Subcutaneous abdominal adipose tissue (tissue), 5 donors: ENCODE data around the gene RANBP2.
"Not testable (repeated sequence)": the region's sequence is repeated elsewhere in the genome, so short reads cannot be mapped to it uniquely, and the experiment has no call there.

Experiments
- H3K27ac ChIP-seq: one replicate; pipeline ENCODE4 v1.7.0; 2013; ENCODE audit warnings: low read depth, mild to moderate bottlenecking, inconsistent platforms, low read length, moderate library complexity
- H3K27me3 ChIP-seq, 5 donors: one replicate each; pipeline ENCODE4 v1.7.0; 2013; ENCODE audit warnings: low read length in 5 of 5, inconsistent platforms in 1 of 5; ENCODE audit not compliant: control insufficient read depth in 5 of 5, insufficient read depth in 4 of 5
- H3K36me3 ChIP-seq, 5 donors: one replicate each; pipeline ENCODE4 v1.7.0; 2013; ENCODE audit warnings: low read length in 5 of 5; ENCODE audit not compliant: control insufficient read depth in 5 of 5, insufficient read depth in 5 of 5
- H3K4me1 ChIP-seq, 5 donors: one replicate each; pipeline ENCODE4 v1.7.0; 2013; ENCODE audit warnings: low read length in 5 of 5, mild to moderate bottlenecking in 3 of 5, moderate library complexity in 1 of 5; ENCODE audit not compliant: control insufficient read depth in 5 of 5, insufficient read depth in 5 of 5
- H3K4me3 ChIP-seq, 5 donors: one replicate each; pipeline ENCODE4 v1.7.0; 2013; ENCODE audit warnings: low read length in 5 of 5, low read depth in 1 of 5
- H3K9ac ChIP-seq, 5 donors: one replicate each; pipeline ENCODE4 v1.7.0; 2013; ENCODE audit warnings: low read length in 5 of 5, mild to moderate bottlenecking in 4 of 5, moderate library complexity in 3 of 5
- H3K9me3 ChIP-seq, 5 donors: one replicate each; pipeline ENCODE4 v1.7.0; 2013; ENCODE audit warnings: low read length in 5 of 5; ENCODE audit not compliant: control insufficient read depth in 5 of 5
- donor health status: healthy.
- donor health status: healthy.
- donor health status: healthy.
- donor health status: healthy.
- donor health status: healthy.

RANBP2 gene

GRCh38 chr2:108691447-108691846 is 27.8 kb upstream of the RANBP2 start:
- Histone ChIP-seq H3K9me3 (no peaks in the 10 kb centered on the region), H3K9ac (no peak overlapping the region), H3K36me3 (peaks cover 0 to 3% (median 0%) of the 10 kb centered on the region in 5 donors), H3K4me3 (no peak overlapping the region), H3K27me3 (no peaks in the 10 kb centered on the region), H3K27ac (no peak overlapping the region), H3K4me1 (no peaks in the 10 kb centered on the region)

GRCh38 chr2:108701208-108701607 is 18.1 kb upstream of the RANBP2 start:
- Histone ChIP-seq H3K4me3 (no peak overlapping the region), H3K4me1 (no peaks in the 10 kb centered on the region), H3K9me3 (no peaks in the 10 kb centered on the region), H3K27ac (no peak overlapping the region), H3K9ac (no peak overlapping the region), H3K27me3 (no peaks in the 10 kb centered on the region), H3K36me3 (no peaks in the 10 kb centered on the region)

GRCh38 chr2:108701806-108702205 is 17.5 kb upstream of the RANBP2 start:
- Histone ChIP-seq H3K27ac (no peak overlapping the region), H3K9me3 (no peaks in the 10 kb centered on the region), H3K4me1 (no peaks in the 10 kb centered on the region), H3K9ac (no peak overlapping the region), H3K4me3 (no peak overlapping the region), H3K36me3 (no peaks in the 10 kb centered on the region), H3K27me3 (no peaks in the 10 kb centered on the region)

- H3K9me3 ChIP-seq: no peaks in the 10 kb centered on the region
- H3K36me3 ChIP-seq: no peaks in the 10 kb centered on the region
- H3K27me3 ChIP-seq: no peaks in the 10 kb centered on the region
- H3K4me3 ChIP-seq: no peak overlapping the region
- no peak overlapping the region for H3K27ac ChIP-seq
- no peaks in the 10 kb centered on the region for H3K4me1 ChIP-seq
- no peak overlapping the region for H3K9ac ChIP-seq
Observed at GRCh38 chr2:108704871-108705270, 14.4 kb upstream of the RANBP2 start.

- Histone ChIP-seq H3K4me1 (no peaks in the 10 kb centered on the region), H3K36me3 (no peaks in the 10 kb centered on the region), H3K27me3 (no peaks in the 10 kb centered on the region), H3K27ac (no peak overlapping the region), H3K4me3 (no peak overlapping the region), H3K9ac (no peak overlapping the region), H3K9me3 (no peaks in the 10 kb centered on the region)
Observed at GRCh38 chr2:108707300-108707699, 12.0 kb upstream of the RANBP2 start.

GRCh38 chr2:108716971-108717370 is 2.3 kb upstream of the RANBP2 start:
- not testable (repeated sequence) for H3K9me3 ChIP-seq, H3K9ac ChIP-seq, H3K36me3 ChIP-seq

GRCh38 chr2:108726048-108726447 is 6.8 kb downstream of the RANBP2 start:
- H3K4me3 ChIP-seq, H3K36me3 ChIP-seq, H3K27me3 ChIP-seq, H3K9ac ChIP-seq, H3K9me3 ChIP-seq, H3K27ac ChIP-seq, H3K4me1 ChIP-seq: not testable (repeated sequence)

More at GRCh38 chr2:108716971-108717370, 2.3 kb upstream of the RANBP2 start:
- H3K4me1 ChIP-seq: peaks cover 0 to 14% (median 7%) of the 10 kb centered on the region in 5 donors
- H3K27me3 ChIP-seq, H3K27ac ChIP-seq, H3K4me3 ChIP-seq: not testable (repeated sequence)

GRCh38 chr2:108734656-108735055 is 15.4 kb downstream of the RANBP2 start:
- H3K27ac ChIP-seq: not testable (repeated sequence)

GRCh38 chr2:108757973-108758372 is 38.7 kb downstream of the RANBP2 start:
- not testable (repeated sequence) for H3K9ac ChIP-seq, H3K27me3 ChIP-seq, H3K9me3 ChIP-seq, H3K27ac ChIP-seq, H3K4me1 ChIP-seq, H3K4me3 ChIP-seq
- H3K36me3 ChIP-seq: peaks cover 8 to 21% (median 19%) of the 10 kb centered on the region in 5 donors

More at GRCh38 chr2:108734656-108735055, 15.4 kb downstream of the RANBP2 start:
- not testable (repeated sequence) for H3K4me1 ChIP-seq, H3K4me3 ChIP-seq, H3K9me3 ChIP-seq, H3K9ac ChIP-seq, H3K27me3 ChIP-seq
- peaks cover 3 to 33% (median 4%) of the 10 kb centered on the region in 5 donors for H3K36me3 ChIP-seq

- not testable (repeated sequence) for H3K4me1 ChIP-seq, H3K9me3 ChIP-seq, H3K27me3 ChIP-seq, H3K4me3 ChIP-seq, H3K9ac ChIP-seq, H3K27ac ChIP-seq
- peaks cover 31 to 40% (median 34%) of the 10 kb centered on the region in 5 donors for H3K36me3 ChIP-seq
Observed at GRCh38 chr2:108762618-108763017, 43.3 kb downstream of the RANBP2 start.

GRCh38 chr2:108766671-108767070 is 47.4 kb downstream of the RANBP2 start:
- H3K4me1 ChIP-seq, H3K27me3 ChIP-seq, H3K4me3 ChIP-seq, H3K27ac ChIP-seq, H3K9ac ChIP-seq, H3K9me3 ChIP-seq: not testable (repeated sequence)
- peaks cover 31 to 42% (median 34%) of the 10 kb centered on the region in 5 donors for H3K36me3 ChIP-seq
